Nephron (organoid): ENCODE results near the gene ARHGAP15.

ENCODE experiments used
- H3K27ac Mint-ChIP-seq, 3 experiments: 2 replicates each; pipeline ENCODE4 v1.8.0; 2020; ENCODE audit warnings: mixed read lengths in 3 of 3, mild to moderate bottlenecking in 2 of 3, moderate library complexity in 1 of 3
- H3K27me3 Mint-ChIP-seq: 2 replicates; pipeline ENCODE4 v1.8.0; 2021; ENCODE audit warnings: low read depth, mild to moderate bottlenecking, moderate library complexity, mixed read lengths
- H3K36me3 Mint-ChIP-seq: 2 replicates; pipeline ENCODE4 v1.8.0; 2020; ENCODE audit warnings: low read depth, mixed read lengths
- H3K4me1 Mint-ChIP-seq: 2 replicates; pipeline ENCODE4 v1.8.0; 2020; ENCODE audit warnings: mixed read lengths
- H3K4me3 Mint-ChIP-seq, 3 experiments: 2 replicates each; pipeline ENCODE4 v1.8.0; 2020; ENCODE audit warnings: mild to moderate bottlenecking in 3 of 3, mixed read lengths in 3 of 3, moderate library complexity in 2 of 3
- H3K9me3 Mint-ChIP-seq: 2 replicates; pipeline ENCODE4 v1.8.0; 2020; ENCODE audit warnings: mixed read lengths
- CTCF ChIP-seq, 3 experiments: fragments of 200-600 bp; sonication (generic); IDR thresholded peaks; one replicate each; pipeline ENCODE4 v1.5.0; 2021; ENCODE audit warnings: antibody characterized with exemption in 3 of 3; ENCODE audit not compliant: unreplicated experiment in 3 of 3

Gene ARHGAP15

GRCh38 chr2:143152219-143152618 lies 23.0 kb downstream of the ARHGAP15 start:
- no peaks in the 10 kb centered on the region for H3K27me3 Mint-ChIP-seq
- no peak for TF ChIP-seq CTCF (IDR thresholded peaks at IDR 0.05; ENCODE audit: unreplicated experiment in 3 of 3)
- no peaks in the 10 kb centered on the region for H3K4me1 Mint-ChIP-seq
- no peaks in the 10 kb centered on the region for H3K9me3 Mint-ChIP-seq
- H3K4me3 Mint-ChIP-seq, result no peak overlapping the region
- no peak overlapping the region for H3K27ac Mint-ChIP-seq
- no peaks in the 10 kb centered on the region for H3K36me3 Mint-ChIP-seq

DNA sequence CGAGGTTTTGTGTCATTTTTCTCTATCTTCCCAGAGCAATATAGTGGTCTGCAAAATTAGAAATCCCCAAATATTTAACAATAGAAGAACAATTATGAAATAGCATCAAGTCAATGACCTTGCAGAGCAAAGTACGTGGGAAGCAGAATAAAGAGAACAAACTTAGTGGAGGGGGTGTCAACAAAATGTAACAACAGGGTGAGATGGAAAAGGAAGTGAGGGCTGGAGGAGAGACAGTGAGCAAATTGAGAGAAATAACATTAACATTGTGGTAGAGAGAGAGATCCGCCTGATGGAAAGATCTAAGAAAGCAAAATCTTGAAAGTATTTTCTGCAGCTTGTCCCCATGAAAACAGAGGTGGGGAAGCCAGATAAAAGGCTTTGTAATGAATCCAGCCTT lies 23.4 kb downstream of the ARHGAP15 start:
- Mint-ChIP-seq H3K27me3 (no peaks in the 10 kb centered on the region), H3K36me3 (no peaks in the 10 kb centered on the region), H3K9me3 (no peaks in the 10 kb centered on the region), H3K27ac (no peak overlapping the region), H3K4me3 (no peak overlapping the region), H3K4me1 (no peaks in the 10 kb centered on the region)
- TF ChIP-seq CTCF (IDR thresholded peaks at IDR 0.05; ENCODE audit: unreplicated experiment in 3 of 3), result no peak

DNA sequence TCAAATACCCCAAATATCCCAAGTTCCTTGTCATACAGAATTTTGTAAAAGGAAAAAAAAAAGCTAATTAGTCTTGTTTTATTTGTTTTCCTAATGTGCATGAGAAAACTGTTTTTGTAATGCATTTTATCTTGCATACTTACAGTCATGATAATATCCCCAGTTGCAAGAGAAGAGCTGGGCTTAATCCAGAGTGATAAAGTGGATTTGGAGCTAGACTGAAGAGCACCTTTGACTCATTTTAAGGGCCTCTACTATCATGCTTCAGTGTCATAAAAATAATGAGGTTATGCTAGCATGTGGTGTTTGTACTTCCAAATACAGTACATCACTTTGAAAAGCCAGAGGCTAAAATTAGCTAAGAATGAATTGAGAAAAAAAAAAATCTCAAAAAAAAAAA lies 26.4 kb downstream of the ARHGAP15 start:
- H3K27me3 Mint-ChIP-seq, result no peaks in the 10 kb centered on the region
- no peaks in the 10 kb centered on the region for H3K36me3 Mint-ChIP-seq

DNA sequence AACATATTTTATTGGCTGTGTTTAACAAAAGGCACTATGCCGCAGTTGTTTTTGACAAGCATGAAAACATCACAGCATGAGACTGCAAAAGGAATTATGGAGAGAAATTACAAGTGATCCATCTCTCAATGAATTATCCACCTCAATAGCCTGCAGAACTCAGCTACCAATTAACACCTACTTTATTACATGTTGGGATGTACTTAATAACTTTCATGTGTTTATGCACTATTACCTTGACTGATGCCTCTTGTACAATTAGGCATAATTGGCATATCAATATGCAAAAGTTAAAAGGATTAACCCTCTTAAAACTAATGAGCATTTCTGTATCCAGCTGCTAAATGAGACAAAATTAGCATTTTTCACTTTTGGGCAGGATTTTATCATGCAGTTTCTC lies 27.8 kb downstream of the ARHGAP15 start:
- no peaks in the 10 kb centered on the region for H3K27me3 Mint-ChIP-seq
- H3K36me3 Mint-ChIP-seq, result no peaks in the 10 kb centered on the region
- no peak overlapping the region for H3K4me3 Mint-ChIP-seq
- no peak overlapping the region for H3K27ac Mint-ChIP-seq
- no peaks in the 10 kb centered on the region for H3K4me1 Mint-ChIP-seq
- no peak for TF ChIP-seq CTCF (IDR thresholded peaks at IDR 0.05; ENCODE audit: unreplicated experiment in 3 of 3)
- H3K9me3 Mint-ChIP-seq, result no peaks in the 10 kb centered on the region

More for the DNA sequence above, 26.4 kb downstream of the ARHGAP15 start:
- no peak overlapping the region for H3K27ac Mint-ChIP-seq
- no peaks in the 10 kb centered on the region for H3K9me3 Mint-ChIP-seq
- H3K4me3 Mint-ChIP-seq, result no peak overlapping the region
- no peak for TF ChIP-seq CTCF (IDR thresholded peaks at IDR 0.05; ENCODE audit: unreplicated experiment in 3 of 3)
- H3K4me1 Mint-ChIP-seq, result no peaks in the 10 kb centered on the region

- Mint-ChIP-seq H3K36me3 (no peaks in the 10 kb centered on the region), H3K4me3 (no peak overlapping the region), H3K9me3 (no peaks in the 10 kb centered on the region), H3K27ac (no peak overlapping the region), H3K27me3 (no peaks in the 10 kb centered on the region), H3K4me1 (no peaks in the 10 kb centered on the region)
- TF ChIP-seq CTCF (IDR thresholded peaks at IDR 0.05; ENCODE audit: unreplicated experiment in 3 of 3), result no peak
These were observed 28.2 kb downstream of the ARHGAP15 start for GRCh38 chr2:143157418-143157817.

GRCh38 chr2:143158098-143158497 lies 28.9 kb downstream of the ARHGAP15 start:
- no peak overlapping the region for H3K27ac Mint-ChIP-seq
- H3K4me1 Mint-ChIP-seq, result no peaks in the 10 kb centered on the region
- no peaks in the 10 kb centered on the region for H3K9me3 Mint-ChIP-seq
- TF ChIP-seq CTCF (IDR thresholded peaks at IDR 0.05; ENCODE audit: unreplicated experiment in 3 of 3), result no peak
- no peaks in the 10 kb centered on the region for H3K36me3 Mint-ChIP-seq
- H3K27me3 Mint-ChIP-seq, result no peaks in the 10 kb centered on the region
- no peak overlapping the region for H3K4me3 Mint-ChIP-seq
